Measurements from ENCODE around the gene NFATC1.

- no peak for TF ChIP-seq CTCF (conservative IDR thresholded peaks at IDR 0.05)
- no peak for TF ChIP-seq ZFX (IDR thresholded peaks at IDR 0.05)
Measured at GRCh38 chr18:79487801-79488201, 92.1 kb downstream of the NFATC1 start.

Measured in C4-2B (cell line).